Cerebellar nuclear complex (tissue), 1 donor: ENCODE results near the gene ABHD11.
"Not testable (repeated sequence)": the region's sequence is repeated elsewhere in the genome, so short reads cannot be mapped to it uniquely, and the experiment has no call there.

ENCODE experiments used
- DNase-seq, 2 experiments: peaks; one replicate each; lab custom pipeline; 2025; lab: John Stamatoyannopoulos, UW

Gene ABHD11

GRCh38 chr7:73742753-73743641, 4.4 kb upstream of the ABHD11 start:
- DNase-seq = peak; percentile 19 to 70

- DNase-seq = no peak
Observed at GRCh38 chr7:73742338-73742752, 3.7 kb upstream of the ABHD11 start.

GRCh38 chr7:73741600-73741999, 3.0 kb upstream of the ABHD11 start:
- no peak for DNase-seq

- DNase-seq = no peak
Observed at GRCh38 chr7:73740771-73741170, 2.2 kb upstream of the ABHD11 start.

DNA sequence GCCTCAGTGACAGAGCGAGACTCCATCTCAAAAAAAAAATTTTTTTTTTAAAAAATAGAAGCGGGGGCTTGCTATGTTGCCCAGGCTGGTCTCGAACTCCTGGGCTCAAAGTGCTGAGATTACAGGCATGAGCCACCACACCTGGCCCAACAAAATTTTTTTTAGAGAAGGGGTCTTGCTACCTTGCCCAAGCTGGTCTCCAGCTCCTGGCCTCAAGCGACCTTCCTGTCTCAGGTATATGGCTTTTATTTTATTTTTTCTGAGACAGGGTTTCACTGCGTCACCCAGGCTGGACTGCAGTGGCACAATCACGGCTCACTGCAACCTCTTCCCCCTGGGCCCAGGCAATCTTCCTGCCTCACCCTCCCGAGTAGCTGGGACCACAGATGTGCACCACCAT, 1.6 kb upstream of the ABHD11 start:
- no peak for DNase-seq

DNA sequence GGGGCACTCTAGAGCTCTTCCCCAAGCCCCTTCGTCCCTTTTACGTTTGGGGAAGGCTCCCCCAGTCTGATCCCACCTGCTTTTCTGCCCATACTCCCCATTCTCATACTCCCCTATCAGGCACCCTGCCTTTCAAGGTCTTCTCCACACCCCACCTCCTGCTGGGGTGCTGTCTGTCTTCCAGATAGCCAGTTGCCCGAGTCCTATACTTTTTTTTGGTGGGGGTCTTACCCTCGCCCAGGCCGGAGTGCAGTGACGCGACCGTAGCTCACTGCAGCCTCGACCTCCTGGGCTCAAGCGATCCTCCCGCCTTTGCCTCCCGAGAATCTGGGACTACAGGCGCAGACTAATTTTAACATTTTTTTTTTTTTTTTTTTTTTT, 775 bp upstream of the ABHD11 start:
- no peak for DNase-seq

- no peak for DNase-seq
Observed at GRCh38 chr7:73738220-73738611, 386 bp downstream of the ABHD11 start.

DNA sequence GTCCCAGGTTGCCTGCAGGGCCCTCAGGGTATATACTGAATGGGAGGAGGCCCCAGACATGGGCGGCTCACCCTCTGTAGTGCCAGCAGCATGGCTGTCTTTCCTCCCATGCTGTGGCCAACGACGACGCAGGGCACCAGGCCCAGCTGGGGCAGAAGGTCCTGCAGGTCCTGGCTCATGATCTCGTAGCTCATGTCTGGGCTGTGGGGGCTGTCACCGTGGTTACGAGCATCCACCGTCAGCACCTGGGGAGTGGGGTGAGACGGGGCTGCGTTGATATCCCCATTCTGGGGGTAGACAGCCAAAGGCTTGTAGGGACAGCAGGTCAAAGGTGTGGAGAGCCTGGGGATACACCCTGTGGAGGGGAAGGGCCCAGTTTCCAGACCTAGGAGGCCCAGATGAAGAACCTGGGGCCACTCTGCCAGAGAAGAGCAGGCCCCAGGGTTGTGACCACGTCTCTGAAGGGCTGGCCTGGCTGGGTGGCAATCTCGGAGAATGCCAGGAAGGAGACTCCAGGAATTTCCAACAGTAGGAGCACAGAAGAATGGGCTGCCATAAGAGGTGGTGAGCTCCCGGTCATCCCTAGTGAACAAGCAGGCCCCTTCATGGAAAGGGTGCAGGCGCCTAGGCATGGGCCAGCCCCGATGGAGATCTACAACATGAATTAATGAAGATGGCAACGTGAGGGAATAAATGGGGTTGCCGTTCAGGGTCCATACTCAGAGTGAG, 947 bp downstream of the ABHD11 start:
- DNase-seq = no peak

DNA sequence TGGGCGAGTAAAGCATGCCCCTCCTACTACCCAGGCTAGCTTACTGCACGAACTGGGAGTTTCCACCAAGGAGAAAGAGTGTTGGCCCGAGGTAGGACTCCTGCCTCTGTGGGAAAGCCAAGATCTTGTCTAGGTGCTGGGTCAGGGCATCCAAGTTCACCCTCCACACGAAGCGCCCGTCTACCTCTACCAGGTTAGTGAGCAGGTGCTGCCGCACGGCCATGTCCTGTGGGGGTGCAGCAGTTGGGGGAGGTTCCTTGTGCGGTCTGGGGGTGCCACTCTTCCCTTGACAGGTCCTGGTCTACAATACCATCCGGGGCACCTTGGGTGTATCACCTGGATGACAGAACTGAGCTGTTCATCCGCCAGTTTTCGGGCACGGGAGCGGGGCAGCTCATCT, 1.7 kb downstream of the ABHD11 start:
- DNase-seq = no peak

DNA sequence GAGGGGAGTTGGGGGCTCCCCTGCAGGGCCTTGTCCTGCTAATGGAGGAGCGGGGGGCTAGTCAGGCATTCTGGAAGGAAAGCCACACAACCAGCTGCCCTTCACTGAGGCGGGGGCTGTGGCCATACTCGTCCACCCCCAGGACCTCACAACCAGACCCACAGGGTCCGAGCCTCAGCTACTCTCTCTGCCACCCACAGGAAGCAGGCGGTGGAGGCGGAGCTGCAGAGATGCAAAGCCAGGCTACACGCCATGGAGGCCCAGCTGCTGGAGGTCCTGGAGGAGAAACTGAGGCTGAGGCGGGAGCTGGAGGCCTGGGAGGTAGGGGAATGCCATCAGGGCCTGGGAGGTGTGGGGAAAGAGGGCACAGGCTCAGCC, 3.1 kb downstream of the ABHD11 start:
- no peak for DNase-seq

DNA sequence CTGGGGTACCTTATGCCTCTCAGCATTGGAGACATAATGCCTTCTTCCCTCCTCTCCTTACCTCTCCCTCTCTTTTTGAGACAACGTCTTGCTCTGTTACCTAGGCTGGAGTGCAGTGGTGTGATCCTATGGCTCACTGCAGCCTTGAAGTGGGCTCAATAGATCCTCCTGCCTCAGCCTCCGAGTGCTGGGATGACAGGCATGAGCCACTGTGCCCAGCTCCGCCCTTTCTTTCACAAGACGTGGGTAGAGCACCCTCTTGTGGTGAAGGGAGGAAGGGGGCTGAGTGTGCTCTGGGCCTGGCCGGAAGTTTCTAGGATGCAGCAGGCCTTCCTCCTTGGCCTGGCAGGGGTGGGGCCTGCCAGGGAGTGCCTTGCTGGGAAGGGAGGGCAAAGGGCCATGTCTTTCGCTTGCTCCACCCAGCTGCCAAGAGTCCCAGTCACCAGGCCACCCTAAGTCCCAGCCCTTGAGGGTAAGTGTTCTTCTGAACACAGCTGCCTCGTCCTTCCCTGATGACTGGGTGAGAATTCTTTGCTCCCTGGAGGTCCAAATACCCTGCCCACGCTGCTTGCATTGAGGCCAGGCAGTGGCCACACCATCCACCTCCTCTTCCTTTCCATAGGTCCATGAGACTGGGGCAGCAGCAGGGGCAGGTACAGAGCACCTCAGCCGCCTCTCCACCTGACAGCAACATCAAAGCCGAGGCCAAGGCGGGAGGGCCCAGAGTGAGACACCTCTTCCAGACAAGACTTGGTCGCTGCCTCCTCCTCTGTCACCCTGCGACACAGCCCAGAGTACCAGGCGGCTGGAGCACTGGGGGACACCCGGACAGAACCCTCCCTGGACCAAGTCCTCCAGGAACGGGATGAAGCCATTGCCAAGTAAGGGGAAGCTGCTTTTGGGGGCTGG, 3.7 kb downstream of the ABHD11 start:
- no peak for DNase-seq

DNA sequence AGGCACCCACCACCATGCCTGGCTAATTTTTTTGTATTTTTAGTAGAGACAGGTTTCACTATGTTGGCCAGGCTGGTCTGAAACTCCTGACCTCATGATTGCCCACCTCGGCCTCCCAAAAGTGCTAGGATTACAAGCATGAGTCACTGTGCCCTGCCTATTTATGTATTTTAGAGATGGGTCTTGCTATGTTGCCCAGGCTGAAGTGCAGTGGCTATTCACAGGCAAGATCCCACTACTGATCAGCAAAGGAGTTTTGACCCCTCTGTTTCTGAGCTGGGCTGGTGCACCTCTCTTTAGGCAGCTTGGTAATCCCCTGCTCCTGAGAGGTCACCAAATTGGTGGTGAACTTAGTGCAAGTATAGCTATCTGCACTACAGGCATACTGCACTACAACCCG, 6.2 kb downstream of the ABHD11 start:
- DNase-seq = no peak

- DNase-seq = no peak
Observed at GRCh38 chr7:73730485-73730884, 8.1 kb downstream of the ABHD11 start.

GRCh38 chr7:73728551-73728950, 10.1 kb downstream of the ABHD11 start:
- DNase-seq = no peak

DNA sequence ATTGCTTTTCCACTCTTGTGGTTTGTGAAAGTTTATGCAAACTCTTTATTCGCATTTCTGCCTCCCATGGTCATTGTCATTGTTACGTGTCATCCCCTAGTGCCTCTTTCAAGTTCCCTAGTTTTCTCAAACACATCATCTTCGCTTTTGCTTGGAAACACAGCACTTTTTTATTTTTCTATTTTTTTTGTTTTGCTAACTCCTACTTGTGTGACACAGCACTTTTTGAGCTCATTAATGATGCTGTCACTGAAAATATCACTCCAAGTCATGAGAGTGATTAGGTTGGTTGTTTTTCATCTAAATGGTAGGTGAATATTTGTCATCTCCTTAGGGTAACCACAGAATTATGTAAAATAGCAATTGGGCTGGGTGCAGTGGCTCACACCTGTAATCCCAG, 10.7 kb downstream of the ABHD11 start:
- DNase-seq = no peak

DNA sequence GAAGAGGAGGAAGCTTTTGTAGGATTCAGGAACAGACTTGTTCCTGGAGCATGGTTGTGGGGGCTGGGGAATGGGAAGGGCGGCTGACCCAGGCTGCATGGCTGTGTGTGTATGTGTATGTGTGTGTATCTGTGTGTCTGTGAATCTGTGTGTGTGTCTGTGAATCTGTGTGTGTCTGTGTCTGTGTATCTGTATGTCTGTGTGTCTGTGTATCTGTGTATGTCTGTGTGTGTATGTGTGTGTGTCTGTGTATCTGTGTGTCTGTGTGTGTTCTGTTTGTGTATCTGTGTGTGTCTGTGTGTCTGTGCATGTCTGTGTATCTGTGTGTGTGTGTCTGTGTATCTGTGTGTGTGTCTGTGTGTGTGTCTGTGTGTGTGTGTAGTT, 12.5 kb downstream of the ABHD11 start:
- no peak for DNase-seq

DNA sequence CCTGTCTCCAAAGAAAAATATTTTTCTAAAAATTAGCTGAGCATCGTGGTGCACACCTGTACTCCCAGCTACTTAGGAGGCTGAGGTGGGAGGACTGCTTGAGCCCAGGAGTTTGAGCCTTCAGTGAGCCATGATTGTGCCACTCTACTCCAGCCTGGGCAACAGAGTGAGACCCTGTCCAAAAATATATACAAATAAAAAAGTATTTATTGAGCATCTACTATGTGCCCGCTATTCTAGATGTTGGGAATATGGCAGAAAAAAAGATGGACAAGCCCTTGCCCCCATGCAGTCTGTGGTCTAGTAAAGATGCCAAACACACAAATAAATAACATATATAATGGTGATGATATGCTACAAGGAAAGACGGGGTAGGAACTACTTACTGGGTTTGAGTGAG, 14.8 kb downstream of the ABHD11 start:
- no peak for DNase-seq

DNA sequence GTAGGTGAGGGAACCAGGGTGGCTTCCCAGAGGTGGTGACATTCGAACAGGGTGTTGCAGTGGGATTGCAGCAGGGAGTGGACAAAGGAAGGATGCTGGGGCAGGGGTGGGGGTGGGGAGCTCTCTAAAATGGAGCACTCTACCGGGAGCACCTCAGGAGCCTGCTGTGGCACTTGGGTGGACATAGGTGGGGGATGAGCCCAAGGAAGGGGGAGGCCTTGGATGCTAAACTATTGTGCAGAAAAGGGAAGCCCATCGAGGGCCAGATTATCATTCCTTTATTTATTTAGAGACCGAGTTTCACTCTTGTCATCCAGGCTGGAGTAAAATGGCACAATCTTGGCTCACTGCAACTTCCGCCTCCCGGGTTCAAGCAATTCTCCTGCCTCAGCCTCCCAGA, 15.8 kb downstream of the ABHD11 start:
- DNase-seq = no peak

DNA sequence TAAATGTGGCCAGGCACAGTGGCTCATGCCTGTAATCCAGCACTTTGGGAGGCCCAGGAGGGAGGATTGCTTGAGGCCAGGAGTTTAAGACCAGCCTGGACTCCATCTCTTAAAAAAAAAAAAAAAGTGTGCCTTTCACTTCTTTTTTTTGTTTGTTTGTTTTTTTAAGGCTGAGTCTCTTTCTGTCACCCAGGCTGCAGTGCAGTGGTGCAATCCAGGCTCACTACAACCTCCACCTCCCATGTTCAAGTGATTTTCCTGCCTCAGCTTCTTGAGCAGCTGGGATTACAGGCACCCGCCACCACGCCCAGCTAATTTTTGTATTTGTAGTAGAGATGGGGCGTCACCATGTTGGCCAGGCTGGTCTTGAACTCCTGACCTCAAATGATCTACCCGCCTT, 16.4 kb downstream of the ABHD11 start:
- DNase-seq = not testable (repeated sequence)

DNA sequence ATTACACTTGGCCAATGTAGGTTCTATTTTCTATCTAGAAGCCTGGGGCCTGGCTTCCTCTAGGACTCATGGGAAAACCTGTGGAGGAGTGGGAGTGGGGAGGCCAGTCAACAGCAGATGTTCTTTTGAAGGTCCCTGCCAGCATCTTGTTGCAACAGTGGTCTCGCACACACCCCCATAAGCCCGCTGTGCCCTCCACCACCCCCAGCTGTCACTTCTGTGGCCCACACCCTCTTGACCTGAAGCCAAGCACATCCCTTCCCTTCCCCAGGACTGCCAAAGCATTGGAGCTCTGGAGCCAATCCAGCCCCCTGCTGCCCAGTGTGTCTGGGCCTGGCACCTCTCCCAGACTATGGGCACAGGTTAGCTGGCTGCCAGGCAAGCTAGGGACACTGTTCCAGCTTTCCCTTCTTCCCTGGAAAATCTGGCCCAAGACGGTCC, 17.2 kb downstream of the ABHD11 start:
- peak; percentile 90 to 93 for DNase-seq

GRCh38 chr7:73720443-73720842, 18.2 kb downstream of the ABHD11 start:
- DNase-seq = not testable (repeated sequence)

GRCh38 chr7:73719806-73720169, 18.8 kb downstream of the ABHD11 start:
- no peak for DNase-seq
